Lower leg skin (tissue), 3 donors: Measurements from ENCODE around the gene CATSPER1.

Experiments used
- POLR2A ChIP-seq, 2 donors: fragments of 450-650 bp; IDR thresholded peaks; one replicate each; pipeline ENCODE4 v1.6.1; 2016 to 2017; ENCODE audit warnings: antibody characterized with exemption in 2 of 2, mild to moderate bottlenecking in 1 of 2, moderate library complexity in 1 of 2
- TF ChIP-seq, protein P1 (sequence below), 3 donors: fragments of 450-650 bp; IDR thresholded peaks; one replicate each; pipeline ENCODE4 v1.5.1; 2016; ENCODE audit warnings: antibody characterized with exemption in 3 of 3, mild to moderate bottlenecking in 3 of 3, moderate library complexity in 2 of 3

DNA sequence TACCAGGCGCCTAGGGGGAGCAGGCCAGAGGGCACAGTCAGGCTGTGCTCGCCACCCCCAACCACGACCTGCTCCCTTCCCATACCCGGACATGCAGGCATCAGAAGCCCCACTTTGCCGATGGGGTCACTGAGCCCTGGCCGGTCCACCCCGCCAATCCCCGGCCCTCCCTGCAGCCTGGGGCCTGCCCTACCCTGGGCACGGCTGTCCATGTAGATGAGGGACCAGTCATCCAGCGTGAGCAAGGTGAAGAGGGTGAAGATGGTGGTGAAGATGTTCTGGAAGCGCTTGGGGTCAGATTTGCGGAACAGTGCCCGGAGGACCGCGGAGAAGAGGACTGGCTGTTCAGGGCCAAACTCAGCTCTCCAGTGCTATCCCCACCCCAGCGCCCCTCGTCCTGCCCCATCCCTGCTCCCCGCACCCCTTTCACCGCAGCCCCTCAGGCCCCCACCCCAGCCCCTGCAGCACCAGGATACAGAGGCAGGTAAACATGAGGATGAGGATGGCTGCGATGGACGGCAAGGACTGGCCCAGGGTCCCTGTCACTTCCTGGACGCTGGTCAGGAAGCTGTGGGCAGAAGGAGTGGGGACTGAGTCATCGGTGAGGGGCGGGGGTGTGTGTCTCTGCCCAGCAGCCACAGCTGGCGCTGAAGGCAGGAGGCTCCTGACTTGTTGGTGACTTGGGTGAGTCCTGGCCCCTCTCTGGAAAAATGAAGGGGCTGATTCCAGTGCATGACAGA is 5.5 kb downstream of the CATSPER1 start:
- TF ChIP-seq, protein P1, sequence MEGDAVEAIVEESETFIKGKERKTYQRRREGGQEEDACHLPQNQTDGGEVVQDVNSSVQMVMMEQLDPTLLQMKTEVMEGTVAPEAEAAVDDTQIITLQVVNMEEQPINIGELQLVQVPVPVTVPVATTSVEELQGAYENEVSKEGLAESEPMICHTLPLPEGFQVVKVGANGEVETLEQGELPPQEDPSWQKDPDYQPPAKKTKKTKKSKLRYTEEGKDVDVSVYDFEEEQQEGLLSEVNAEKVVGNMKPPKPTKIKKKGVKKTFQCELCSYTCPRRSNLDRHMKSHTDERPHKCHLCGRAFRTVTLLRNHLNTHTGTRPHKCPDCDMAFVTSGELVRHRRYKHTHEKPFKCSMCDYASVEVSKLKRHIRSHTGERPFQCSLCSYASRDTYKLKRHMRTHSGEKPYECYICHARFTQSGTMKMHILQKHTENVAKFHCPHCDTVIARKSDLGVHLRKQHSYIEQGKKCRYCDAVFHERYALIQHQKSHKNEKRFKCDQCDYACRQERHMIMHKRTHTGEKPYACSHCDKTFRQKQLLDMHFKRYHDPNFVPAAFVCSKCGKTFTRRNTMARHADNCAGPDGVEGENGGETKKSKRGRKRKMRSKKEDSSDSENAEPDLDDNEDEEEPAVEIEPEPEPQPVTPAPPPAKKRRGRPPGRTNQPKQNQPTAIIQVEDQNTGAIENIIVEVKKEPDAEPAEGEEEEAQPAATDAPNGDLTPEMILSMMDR (IDR thresholded peaks at IDR 0.05) = no peak
- TF ChIP-seq POLR2A (IDR thresholded peaks at IDR 0.05) = no peak
